HepG2 (cell line): ENCODE data around the gene SETD7. TPM values are rescaled to one million over a fixed set of nuclear protein-coding genes. Genes with fewer than 3 reads are reported as not detected.

Experiments used
- ATAC-seq: fragments of 200-7000 bp; cut with Tn5 transposase; 3 replicates; pipeline ENCODE4 v1.9.1; 2020; ENCODE audit warnings: mild to moderate bottlenecking, moderate library complexity
- BruUV-seq: library from RNA; stranded (reverse); fragments of 400-500 nt; replicated peaks from 2 replicates; lab custom pipeline; 2021; lab: Mats Ljungman, UMichigan
- CTCF ChIA-PET: fragments of 300-600 bp; formaldehyde crosslinking; extraction: SDS; loops from one replicate; lab custom pipeline; 2021; ENCODE audit warnings: low total read pairs, inconsistent platforms, low intra/inter-chr PET ratio; lab: Yijun Ruan, JAX
- POLR2A ChIA-PET: fragments of 350-600 bp; sonication (Branson Sonifier 250); formaldehyde crosslinking; loops from one replicate; lab custom pipeline; 2020; ENCODE audit warnings: antibody characterized with exemption, inconsistent platforms; lab: Yijun Ruan, JAX
- DNase-seq: peaks from one replicate; pipeline ENCODE4 v3.0.0-alpha.2; 2015; ENCODE audit warnings: low spot score
- FAIRE-seq: peaks from 3 replicates; lab custom pipeline; 2011; peaks lifted over from hg19 to GRCh38; lab: Jason Lieb, UNC
- H2AFZ ChIP-seq: one replicate; pipeline ENCODE4 v1.6.1; 2011; ENCODE audit warnings: low read length, inconsistent platforms
- H3K27ac ChIP-seq: fragments of 300-600 bp; 3 replicates; pipeline ENCODE4 v1.8.0; 2011; ENCODE audit warnings: mixed run types, mild to moderate bottlenecking, mixed read lengths, low read length, inconsistent platforms; ENCODE audit not compliant: insufficient read depth; ENCODE audit errors: extremely low read length
- H3K27me3 ChIP-seq, 2 experiments: fragments of 200-600 bp in 1 of 2; 2 replicates in 1 of 2; 3 replicates in 1 of 2; pipeline versions ENCODE4 v1.6.0 to v1.8.0; 2011; ENCODE audit warnings: low read length in 2 of 2, mild to moderate bottlenecking in 2 of 2, moderate library complexity in 2 of 2, inconsistent platforms in 1 of 2; ENCODE audit not compliant: insufficient read depth in 2 of 2, control insufficient read depth in 1 of 2
- H3K36me3 ChIP-seq, 2 experiments: fragments of 200-600 bp in 1 of 2; replicated peaks in 1 of 2; 2 replicates in 1 of 2; 3 replicates in 1 of 2; pipeline versions ENCODE4 v1.5.1 to v1.8.0; 2011; ENCODE audit warnings: low read length in 2 of 2, inconsistent platforms in 1 of 2; ENCODE audit not compliant: insufficient read depth in 2 of 2, control insufficient read depth in 1 of 2
- H3K4me1 ChIP-seq: 2 replicates; pipeline ENCODE4 v1.5.1; 2012; ENCODE audit warnings: low read length, inconsistent platforms; ENCODE audit not compliant: insufficient read depth
- H3K4me2 ChIP-seq: 2 replicates; pipeline ENCODE4 v1.6.0; 2011; ENCODE audit warnings: low read depth, low read length, inconsistent platforms
- H3K4me3 ChIP-seq, 3 experiments: fragments of 200-600 bp in 1 of 3; sonication (generic), shearing (Covaris generic) in 1 of 3; replicated peaks in 1 of 3; 2 replicates each; pipeline ENCODE4 v1.5.1; 2011 to 2016; ENCODE audit warnings: low read length in 3 of 3, inconsistent platforms in 2 of 3, low read depth in 2 of 3, mild to moderate bottlenecking in 2 of 3, control low read depth in 1 of 3, mixed read lengths in 1 of 3; ENCODE audit not compliant: insufficient read depth in 1 of 3
- H3K79me2 ChIP-seq: one replicate; pipeline ENCODE4 v1.6.1; 2011; ENCODE audit warnings: low read length, inconsistent platforms; ENCODE audit not compliant: insufficient read depth
- H3K9ac ChIP-seq: 2 replicates; pipeline ENCODE4 v1.6.0; 2011; ENCODE audit warnings: mild to moderate bottlenecking, low read depth, low read length, inconsistent platforms; ENCODE audit not compliant: insufficient read depth
- H3K9me3 ChIP-seq: 2 replicates; pipeline ENCODE4 v1.5.1; 2012; ENCODE audit warnings: mild to moderate bottlenecking, low read length
- H4K20me1 ChIP-seq: 2 replicates; pipeline ENCODE4 v1.6.0; 2011; ENCODE audit warnings: inconsistent platforms, mild to moderate bottlenecking, low read length, moderate library complexity; ENCODE audit not compliant: insufficient read depth
- CREM ChIP-seq, 2 experiments: sonication (generic) in 1 of 2; formaldehyde crosslinking in 1 of 2; IDR thresholded peaks; 2 replicates each; pipeline versions ENCODE4 v1.4.0 to v1.6.1; 2016 to 2020; ENCODE audit warnings: antibody characterized with exemption in 1 of 2, mild to moderate bottlenecking in 1 of 2, missing genetic modification reagents in 1 of 2
- NFIB ChIP-seq: sonication (generic); formaldehyde crosslinking; IDR thresholded peaks from 2 replicates; pipeline ENCODE4 v1.9.0; 2021; ENCODE audit warnings: missing genetic modification reagents, mild to moderate bottlenecking, borderline replicate concordance
- NR2F2 ChIP-seq: IDR thresholded peaks from 2 replicates; pipeline ENCODE4 v1.6.1; 2012; ENCODE audit warnings: low read depth, inconsistent platforms, borderline replicate concordance
- PAX8 ChIP-seq: sonication (generic); formaldehyde crosslinking; IDR thresholded peaks from 2 replicates; pipeline ENCODE4 v1.8.0; 2022; ENCODE audit warnings: mild to moderate bottlenecking, missing genetic modification reagents, borderline replicate concordance
- SNAPC5 ChIP-seq: sonication (generic); formaldehyde crosslinking; IDR thresholded peaks from 2 replicates; pipeline ENCODE4 v1.8.1; 2023; ENCODE audit warnings: mild to moderate bottlenecking, missing genetic modification reagents, borderline replicate concordance
- ZNF326 ChIP-seq: sonication (generic); formaldehyde crosslinking; IDR thresholded peaks from 2 replicates; pipeline ENCODE4 v1.4.0; 2020; ENCODE audit warnings: missing genetic modification reagents, borderline replicate concordance
- ZNF430 ChIP-seq: sonication (generic); formaldehyde crosslinking; IDR thresholded peaks from 2 replicates; pipeline ENCODE4 v1.9.0; 2021; ENCODE audit warnings: mild to moderate bottlenecking, missing genetic modification reagents
- ZNF772 ChIP-seq: sonication (generic); formaldehyde crosslinking; IDR thresholded peaks from 2 replicates; pipeline ENCODE4 v1.5.0; 2020; ENCODE audit warnings: mild to moderate bottlenecking, missing genetic modification reagents
- WGBS: methylation state at CpG from one replicate; pipeline ENCODE4 v1.1.6; 2017; ENCODE audit warnings: low lambda C conversion rate; 5-methylcytosine and 5-hydroxymethylcytosine counted together
- in situ Hi-C: cut with HindIII; loops from 2 replicates; pipeline ENCODE4 v1.10.0; 2017; ENCODE audit warnings: low pct_unique_long_range_greater_than_20kb; ENCODE audit not compliant: extremely low pct_ligation_motif_present
- intact Hi-C: fragments of 100-400 bp; cut with micrococcal nuclease; formaldehyde crosslinking; loops from one replicate; pipeline ENCODE4 v1.10.0; 2022; ENCODE audit not compliant: unreplicated experiment
- polyA plus RNA-seq, 8 experiments: library from polyadenylated mRNA; depleted of rRNA in 3 of 8; stranded (reverse) in 7 of 8; unstranded in 1 of 8; fragments of >200 nt; fragmentation: Illumina TruSeq in 4 of 8; extraction: Trizol in 4 of 8; gene quantifications; 2 replicates each; pipeline versions ENCODE4 v1.2.1 to v1.2.3, GENCODE V29; 2011 to 2016; ENCODE audit warnings: low read depth in 4 of 8, missing spikeins in 1 of 8, mixed read lengths in 1 of 8; ENCODE audit not compliant: insufficient read depth in 1 of 8
- total RNA-seq, 5 experiments: library from RNA; depleted of rRNA; stranded (reverse); fragments of >200 nt; fragmentation: Illumina TruSeq; extraction: Trizol; gene quantifications; 2 replicates each; pipeline ENCODE4 v1.2.3, GENCODE V29; 2016; ENCODE audit warnings: low read depth in 1 of 5
- TF ChIP-seq, protein P1 (sequence below): sonication (generic); formaldehyde crosslinking; IDR thresholded peaks from 2 replicates; pipeline ENCODE4 v1.4.0; 2020; ENCODE audit warnings: mild to moderate bottlenecking, missing genetic modification reagents

SETD7 gene
- total and polyA plus RNA-seq, 2 of the 13 experiments (the other 11 are each of a cell fraction or from before 2014, with no cell fraction given), result 0.08 to 0.22 TPM

- POLR2A ChIA-PET, result no interaction called here
- Histone ChIP-seq H2AFZ (no peak overlapping the region), H3K36me3 (no peaks in the 10 kb centered on the region), H3K4me1 (0 out of 2 replicates have a peak, but pooled peaks cover 3% of the 10 kb centered on the region), H3K79me2 (no peaks in the 10 kb centered on the region), H3K4me3 (no peak overlapping the region), H3K9me3 (no peaks in the 10 kb centered on the region), H3K27ac (no peak overlapping the region), H3K27me3 (no peaks in the 10 kb centered on the region), H4K20me1 (no peaks in the 10 kb centered on the region), H3K4me2 (no peak overlapping the region), H3K9ac (no peak overlapping the region)
- ATAC-seq (peak; percentile 63; the same call in 2 of the 3 replicates), FAIRE-seq (no peak), DNase-seq (no peak)
- CTCF ChIA-PET, result no interaction called here
- intact Hi-C loops, result no loop called here
- BruUV-seq, result no TSS peak
- in situ Hi-C loops, result no loop called here
- no peak for TF ChIP-seq NFIB (CRISPR knock-in tag)
- no peak for TF ChIP-seq CREM (IDR thresholded peaks at IDR 0.05)
- TF ChIP-seq CREM (CRISPR knock-in tag; IDR thresholded peaks at IDR 0.05), result no peak
- TF ChIP-seq PAX8 (CRISPR knock-in tag), result no peak
- no peak for TF ChIP-seq ZNF772 (CRISPR knock-in tag)
- TF ChIP-seq NR2F2, result no peak
- TF ChIP-seq ZNF326 (CRISPR knock-in tag), result no peak
- TF ChIP-seq, protein P1, sequence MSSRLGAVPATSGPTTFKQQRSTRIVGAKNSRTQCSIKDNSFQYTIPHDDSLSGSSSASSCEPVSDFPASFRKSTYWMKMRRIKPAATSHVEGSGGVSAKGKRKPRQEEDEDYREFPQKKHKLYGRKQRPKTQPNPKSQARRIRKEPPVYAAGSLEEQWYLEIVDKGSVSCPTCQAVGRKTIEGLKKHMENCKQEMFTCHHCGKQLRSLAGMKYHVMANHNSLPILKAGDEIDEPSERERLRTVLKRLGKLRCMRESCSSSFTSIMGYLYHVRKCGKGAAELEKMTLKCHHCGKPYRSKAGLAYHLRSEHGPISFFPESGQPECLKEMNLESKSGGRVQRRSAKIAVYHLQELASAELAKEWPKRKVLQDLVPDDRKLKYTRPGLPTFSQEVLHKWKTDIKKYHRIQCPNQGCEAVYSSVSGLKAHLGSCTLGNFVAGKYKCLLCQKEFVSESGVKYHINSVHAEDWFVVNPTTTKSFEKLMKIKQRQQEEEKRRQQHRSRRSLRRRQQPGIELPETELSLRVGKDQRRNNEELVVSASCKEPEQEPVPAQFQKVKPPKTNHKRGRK (CRISPR knock-in tag), result no peak
- TF ChIP-seq SNAPC5 (CRISPR knock-in tag), result no peak
- TF ChIP-seq ZNF430, result no peak
- 40% methylated on average over 4 of the region's 4 CpGs for WGBS
Measured at GRCh38 chr4:139524062-139524631, 31.9 kb downstream of the SETD7 start.
